ENCODE results near the gene GRB10. TPM values are rescaled to one million over a fixed set of nuclear protein-coding genes. Genes with fewer than 3 reads are reported as not detected.

The GRB10 gene
- total RNA-seq, 1 donor from 2014 or later: 131 TPM

- no peak for DNase-seq (ENCODE audit: extremely low read depth, low read depth, low spot score)
Measured at GRCh38 chr7:50721661-50722259, 60.9 kb downstream of the GRB10 start.

GRCh38 chr7:50721160-50721559 is 61.5 kb downstream of the GRB10 start:
- DNase-seq (ENCODE audit: extremely low read depth, low read depth, low spot score): no peak

- DNase-seq (ENCODE audit: extremely low read depth, low read depth, low spot score): no peak
Measured at GRCh38 chr7:50720295-50720694, 62.4 kb downstream of the GRB10 start.

DNA sequence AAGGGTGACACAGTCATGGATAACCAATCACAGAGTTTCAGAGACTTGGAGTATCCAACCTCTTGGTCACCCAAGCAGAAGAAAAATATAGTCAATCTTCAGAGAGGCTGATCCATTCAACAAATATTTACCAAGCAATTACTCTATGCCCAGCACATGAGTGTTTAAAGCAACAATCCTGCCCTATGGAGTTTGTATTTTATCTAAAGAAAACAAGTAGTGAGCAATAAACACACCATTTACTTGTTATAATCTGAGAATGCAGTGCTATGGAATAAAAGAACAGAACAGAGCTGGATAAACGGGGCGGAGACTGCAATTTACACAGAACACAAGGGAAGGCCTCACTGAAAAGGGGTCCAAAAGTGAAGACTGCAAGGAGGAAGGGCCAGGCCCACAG is 63.8 kb downstream of the GRB10 start:
- DNase-seq (ENCODE audit: extremely low read depth, low read depth, low spot score): no peak

GRCh38 chr7:50718311-50718710 is 64.4 kb downstream of the GRB10 start:
- no peak for DNase-seq (ENCODE audit: extremely low read depth, low read depth, low spot score)

DNA sequence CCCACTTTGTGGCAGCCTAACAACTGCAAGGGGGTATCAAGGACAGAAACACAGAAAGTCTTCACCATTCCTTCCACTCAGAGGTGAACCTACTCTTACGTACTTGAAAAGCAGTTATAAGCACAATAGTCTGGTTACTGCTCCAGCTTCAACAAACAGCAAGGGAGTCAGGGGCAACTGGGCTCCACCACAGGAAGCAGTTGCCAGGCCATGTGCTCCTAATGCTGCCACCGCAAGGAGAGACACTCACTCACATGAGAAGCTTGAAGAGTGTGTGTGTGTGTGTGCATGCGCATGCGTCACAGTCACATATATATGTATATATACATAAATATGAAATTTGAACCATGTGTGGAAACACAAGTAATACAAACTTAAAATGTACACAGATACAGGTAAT is 65.5 kb downstream of the GRB10 start:
- no peak for DNase-seq (ENCODE audit: extremely low read depth, low read depth, low spot score)

DNA sequence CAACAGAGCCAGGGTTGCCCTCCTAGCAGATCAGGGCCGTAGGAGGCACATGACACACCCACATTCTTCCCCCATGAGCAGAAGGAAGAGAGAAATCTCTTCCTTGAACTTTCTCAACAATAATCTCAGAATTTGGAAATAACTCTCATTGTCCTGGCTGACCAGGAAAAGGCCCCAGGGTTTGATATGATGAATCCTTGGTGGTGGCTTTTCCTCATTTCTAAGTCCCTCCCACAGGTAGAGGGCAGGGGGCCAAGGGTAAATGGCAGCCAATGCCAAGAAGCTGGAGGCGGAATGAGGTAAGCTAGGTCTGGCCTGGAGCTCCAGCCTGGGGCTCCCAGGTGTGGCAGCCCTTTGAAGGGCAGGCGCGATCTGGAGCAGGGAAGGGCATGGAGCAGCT is 67.8 kb downstream of the GRB10 start:
- no peak for DNase-seq (ENCODE audit: extremely low read depth, low read depth, low spot score)

GRCh38 chr7:50713123-50713965 is 69.4 kb downstream of the GRB10 start:
- no peak for DNase-seq (ENCODE audit: extremely low read depth, low read depth, low spot score)

DNA sequence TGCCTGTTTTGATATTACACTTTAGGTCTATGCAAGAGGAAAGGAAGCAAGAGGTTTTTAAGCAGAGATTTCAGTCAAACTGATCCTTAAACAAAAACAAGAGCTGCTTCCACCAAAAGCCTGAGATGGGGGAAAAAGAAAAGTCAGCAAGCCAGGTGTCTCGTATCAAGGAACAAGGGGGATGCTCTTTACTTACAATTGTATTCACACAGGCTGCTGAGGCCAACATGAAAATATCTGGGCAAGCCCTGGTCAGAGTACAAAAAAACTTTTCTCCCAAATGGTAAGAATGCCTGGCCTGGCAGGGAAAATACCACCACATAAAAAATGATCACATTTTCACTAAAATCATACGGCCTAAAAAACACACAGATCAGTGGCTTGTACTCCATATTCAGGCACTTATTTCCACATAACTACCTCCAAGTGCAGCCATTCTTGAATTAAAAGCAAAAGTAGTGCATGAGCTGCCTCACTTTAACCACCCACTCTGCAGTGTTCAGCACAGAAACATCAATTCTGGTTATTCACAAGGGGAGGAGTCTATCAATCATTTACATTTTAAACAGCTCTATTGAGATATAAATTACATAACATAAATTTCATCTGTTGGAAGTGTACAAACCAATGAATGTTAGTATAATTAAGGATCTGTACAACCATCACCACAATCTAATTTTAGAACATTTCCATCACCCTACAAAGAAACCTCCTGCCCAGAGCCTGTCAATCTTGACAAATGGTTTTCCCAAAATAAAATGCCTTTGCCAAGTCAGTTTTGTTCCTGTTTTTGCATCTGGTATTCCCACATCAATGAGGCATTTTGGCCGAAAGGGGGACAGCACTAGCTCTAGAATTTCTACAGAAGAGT is 70.2 kb downstream of the GRB10 start:
- no peak for DNase-seq (ENCODE audit: extremely low read depth, low read depth, low spot score)

DNA sequence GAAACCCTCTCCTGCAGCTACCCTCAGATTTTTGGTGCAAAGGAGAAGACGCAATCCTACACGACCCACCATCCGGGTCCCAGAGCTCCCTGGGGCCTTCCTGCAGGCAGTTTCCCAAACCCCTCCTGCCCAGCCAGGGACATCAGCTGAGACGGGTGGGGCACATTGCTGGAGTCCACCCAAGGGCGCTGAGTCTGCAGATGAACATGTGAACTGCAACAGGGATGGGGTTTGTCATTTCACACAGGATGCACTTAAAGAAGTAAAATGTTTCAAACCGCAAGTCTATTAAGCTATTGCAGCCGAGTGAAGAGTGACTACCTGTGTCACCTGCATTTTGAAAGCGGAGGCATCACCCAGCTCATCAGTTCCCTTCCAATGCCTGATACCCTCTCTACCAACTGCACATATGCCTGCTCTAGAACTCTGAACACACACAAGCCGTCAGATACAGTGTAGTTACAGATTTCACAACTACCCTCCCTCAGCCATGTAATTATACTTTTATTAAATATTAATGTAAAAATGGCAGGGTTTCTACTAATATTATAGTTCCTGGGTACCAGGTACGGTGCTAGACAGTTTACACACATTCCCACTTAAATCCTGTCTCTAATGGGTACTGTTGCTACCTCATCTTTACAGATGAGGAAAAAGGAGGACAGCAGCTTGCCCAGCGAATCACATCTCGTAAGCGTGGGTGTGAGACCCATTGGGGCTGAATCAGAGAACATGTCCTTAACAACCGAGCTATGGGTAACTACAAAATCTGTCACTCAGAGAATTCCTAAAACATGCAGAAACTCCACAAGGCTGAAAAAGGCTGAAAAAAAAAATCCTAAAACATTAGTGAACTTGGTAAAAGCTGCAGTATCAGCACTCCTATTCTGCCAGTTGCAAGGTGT is 71.2 kb downstream of the GRB10 start:
- DNase-seq (ENCODE audit: extremely low read depth, low read depth, low spot score): no peak

DNA sequence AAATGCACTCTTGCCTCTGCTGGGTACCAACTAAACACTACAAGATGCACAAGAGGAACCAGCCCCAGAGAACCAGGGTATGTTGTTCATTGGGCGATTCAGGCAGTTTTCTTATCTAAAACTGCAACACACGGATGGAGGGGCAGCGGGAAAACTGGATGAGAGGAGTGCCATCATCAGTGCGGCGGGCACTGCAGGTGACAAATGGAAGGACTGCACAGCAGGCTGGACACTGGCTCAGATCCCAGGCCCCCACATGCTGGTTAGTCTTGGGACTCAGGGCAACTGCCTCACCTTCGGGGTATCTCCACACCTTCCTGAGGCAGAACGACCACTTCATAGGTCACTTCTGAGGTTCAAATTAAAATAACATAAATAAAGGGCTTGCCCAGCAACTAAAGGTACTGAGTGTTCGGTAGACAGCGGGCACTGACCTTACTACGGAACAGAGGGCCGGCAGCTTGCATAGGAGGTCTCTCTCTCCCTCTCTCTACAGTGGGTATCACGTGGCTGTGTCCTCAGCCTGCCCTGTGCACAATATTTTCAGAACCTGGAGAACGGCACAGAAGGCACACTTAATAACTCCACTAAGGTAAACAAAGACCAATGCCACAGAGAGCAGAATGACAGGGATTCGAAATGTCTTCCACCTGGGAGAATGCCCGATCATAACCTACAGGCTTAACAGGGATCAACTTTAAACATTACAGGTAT is 72.1 kb downstream of the GRB10 start:
- no peak for DNase-seq (ENCODE audit: extremely low read depth, low read depth, low spot score)

DNA sequence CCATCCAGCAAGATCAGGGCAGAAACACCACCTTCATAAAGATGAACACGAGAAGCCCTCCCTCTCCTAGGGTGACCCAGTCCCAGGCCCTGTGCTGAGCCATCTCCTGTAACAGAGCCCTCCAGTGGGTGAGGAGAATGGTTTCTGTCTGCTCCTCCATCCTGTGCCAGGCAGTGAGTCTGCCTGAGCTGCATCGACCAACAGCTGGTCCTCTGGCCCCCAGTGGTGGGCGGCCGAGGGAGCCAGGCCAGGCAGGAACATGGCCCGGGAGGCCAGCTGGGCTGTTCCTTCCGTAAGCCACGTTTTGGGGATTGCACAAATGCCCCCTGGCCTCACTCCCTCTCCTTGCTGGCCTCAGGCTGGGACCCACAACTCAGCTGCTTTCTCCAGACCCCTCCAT is 73.5 kb downstream of the GRB10 start:
- DNase-seq (ENCODE audit: extremely low read depth, low read depth, low spot score): no peak

- no peak for DNase-seq (ENCODE audit: extremely low read depth, low read depth, low spot score)
Measured at GRCh38 chr7:50707236-50708006, 75.3 kb downstream of the GRB10 start.

DNA sequence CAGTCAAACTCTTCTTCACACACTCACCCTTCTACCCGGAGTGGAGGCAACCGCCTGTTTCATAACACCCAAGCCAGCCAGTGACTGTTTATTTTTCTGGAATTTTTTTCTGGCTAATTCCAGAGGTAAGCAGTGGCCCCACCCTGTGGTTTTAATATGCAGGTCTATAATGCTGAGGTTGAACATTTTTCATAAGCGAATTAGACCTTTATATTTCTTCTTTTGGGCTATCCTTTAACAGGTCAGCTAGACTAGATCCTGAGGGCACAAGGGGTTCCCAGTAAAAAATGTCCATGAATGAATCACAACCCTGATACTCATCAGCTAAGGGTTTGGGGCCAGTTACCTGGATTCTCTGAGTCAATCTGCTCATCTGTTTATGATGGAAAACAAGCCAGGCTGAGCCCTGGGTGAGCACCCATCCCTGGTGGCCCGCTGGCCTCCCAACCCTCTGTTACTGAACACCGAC is 76.2 kb downstream of the GRB10 start:
- DNase-seq (ENCODE audit: extremely low read depth, low read depth, low spot score): no peak

- no peak for DNase-seq (ENCODE audit: extremely low read depth, low read depth, low spot score)
Measured at GRCh38 chr7:50704844-50705243, 77.9 kb downstream of the GRB10 start.

GRCh38 chr7:50703654-50704053 is 79.0 kb downstream of the GRB10 start:
- DNase-seq (ENCODE audit: extremely low read depth, low read depth, low spot score): no peak

GRCh38 chr7:50699143-50699542 is 83.6 kb downstream of the GRB10 start:
- DNase-seq (ENCODE audit: extremely low read depth, low read depth, low spot score): no peak

GRCh38 chr7:50697748-50698147 is 84.9 kb downstream of the GRB10 start:
- no peak for DNase-seq (ENCODE audit: extremely low read depth, low read depth, low spot score)
